Neutrophil (primary cell): Measurements from ENCODE around the gene SART1.

ENCODE experiments used
- H3K27ac ChIP-seq: fragments of 200-600 bp; sonication (generic); 2 replicates; pipeline ENCODE4 v1.5.1; 2016; ENCODE audit warnings: mild to moderate bottlenecking, moderate library complexity
- H3K27me3 ChIP-seq: fragments of 200-600 bp; sonication (generic); 2 replicates; pipeline ENCODE4 v1.6.0; 2016; ENCODE audit warnings: mild to moderate bottlenecking
- H3K36me3 ChIP-seq: fragments of 200-600 bp; sonication (generic); 2 replicates; pipeline ENCODE4 v1.5.1; 2017
- H3K4me1 ChIP-seq, 2 experiments: fragments of 200-600 bp in 1 of 2; sonication (generic) in 1 of 2; 1 replicate in 1 of 2; 2 replicates in 1 of 2; pipeline versions ENCODE4 v1.5.1 to v1.6.1; 2013 to 2016; ENCODE audit warnings: low read depth in 1 of 2, low read length in 1 of 2, mild to moderate bottlenecking in 1 of 2, moderate library complexity in 1 of 2; ENCODE audit not compliant: control insufficient read depth in 1 of 2, insufficient read depth in 1 of 2
- H3K4me3 ChIP-seq, 2 experiments: fragments of 200-600 bp in 1 of 2; sonication (generic) in 1 of 2; 1 replicate in 1 of 2; 2 replicates in 1 of 2; pipeline ENCODE4 v1.5.1; 2013 to 2016; ENCODE audit warnings: low read depth in 1 of 2, low read length in 1 of 2, mild to moderate bottlenecking in 1 of 2, moderate library complexity in 1 of 2
- H3K9me3 ChIP-seq: fragments of 200-600 bp; sonication (generic); 2 replicates; pipeline ENCODE4 v1.5.1; 2016
- TF ChIP-seq, protein P1 (sequence below): fragments of 200-600 bp; sonication (generic); IDR thresholded peaks from 2 replicates; pipeline ENCODE4 v1.5.1; 2016; ENCODE audit warnings: antibody characterized with exemption

SART1 gene

GRCh38 chr11:65967329-65967934, 5.9 kb downstream of the SART1 start:
- Histone ChIP-seq H3K9me3 (no peaks in the 10 kb centered on the region), H3K27ac (no peak overlapping the region), H3K36me3 (peaks cover 49% of the 10 kb centered on the region), H3K4me3 (no peak overlapping the region), H3K27me3 (no peaks in the 10 kb centered on the region), H3K4me1 (peaks cover 37 to 45% of the 10 kb centered on the region in 2 experiments)
- TF ChIP-seq, protein P1, sequence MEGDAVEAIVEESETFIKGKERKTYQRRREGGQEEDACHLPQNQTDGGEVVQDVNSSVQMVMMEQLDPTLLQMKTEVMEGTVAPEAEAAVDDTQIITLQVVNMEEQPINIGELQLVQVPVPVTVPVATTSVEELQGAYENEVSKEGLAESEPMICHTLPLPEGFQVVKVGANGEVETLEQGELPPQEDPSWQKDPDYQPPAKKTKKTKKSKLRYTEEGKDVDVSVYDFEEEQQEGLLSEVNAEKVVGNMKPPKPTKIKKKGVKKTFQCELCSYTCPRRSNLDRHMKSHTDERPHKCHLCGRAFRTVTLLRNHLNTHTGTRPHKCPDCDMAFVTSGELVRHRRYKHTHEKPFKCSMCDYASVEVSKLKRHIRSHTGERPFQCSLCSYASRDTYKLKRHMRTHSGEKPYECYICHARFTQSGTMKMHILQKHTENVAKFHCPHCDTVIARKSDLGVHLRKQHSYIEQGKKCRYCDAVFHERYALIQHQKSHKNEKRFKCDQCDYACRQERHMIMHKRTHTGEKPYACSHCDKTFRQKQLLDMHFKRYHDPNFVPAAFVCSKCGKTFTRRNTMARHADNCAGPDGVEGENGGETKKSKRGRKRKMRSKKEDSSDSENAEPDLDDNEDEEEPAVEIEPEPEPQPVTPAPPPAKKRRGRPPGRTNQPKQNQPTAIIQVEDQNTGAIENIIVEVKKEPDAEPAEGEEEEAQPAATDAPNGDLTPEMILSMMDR, result no peak

DNA sequence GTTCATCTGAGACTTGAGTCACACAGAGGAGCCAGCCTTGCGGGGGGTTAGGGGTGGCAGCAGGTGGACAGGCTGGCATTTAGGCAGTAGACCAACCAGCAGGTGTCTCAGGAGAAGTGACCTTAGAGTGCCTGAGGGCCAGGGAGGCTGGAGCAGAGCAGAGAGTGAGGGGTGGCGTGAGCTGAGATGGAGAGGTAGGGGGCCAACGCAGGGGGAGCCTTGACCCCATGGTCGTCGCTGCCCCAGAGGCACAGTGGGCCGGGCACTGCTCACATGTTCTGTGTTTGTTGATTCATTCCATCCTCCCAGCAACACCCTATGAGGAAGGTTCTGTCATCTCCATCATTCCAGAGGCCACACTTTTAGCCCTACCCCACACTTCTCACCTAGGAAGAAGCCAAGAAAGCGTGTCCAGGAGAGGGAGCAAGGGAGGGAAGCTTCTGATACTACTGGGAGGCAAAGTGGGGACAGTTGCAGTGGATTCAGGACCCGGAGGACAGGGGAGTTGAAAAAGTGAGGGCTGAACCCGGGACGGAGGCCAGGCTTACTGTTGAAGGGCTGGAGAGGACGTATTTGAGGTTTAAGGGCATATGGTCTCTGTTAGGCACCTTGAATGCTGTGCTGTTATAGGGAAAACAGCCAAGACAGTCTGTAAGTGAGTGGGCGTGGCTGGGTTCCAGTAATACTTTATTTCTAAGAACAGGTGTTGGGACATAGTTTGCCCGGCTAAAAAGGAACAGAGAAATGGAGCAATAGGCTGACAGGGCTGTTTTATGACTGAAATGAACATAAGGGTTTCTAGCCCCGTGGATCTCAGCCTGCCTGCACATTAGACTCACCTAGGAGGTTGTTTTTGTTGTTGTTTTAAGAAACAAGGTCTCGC, 7.3 kb downstream of the SART1 start:
- peaks cover 26 to 31% of the 10 kb centered on the region in 2 experiments for H3K4me1 ChIP-seq
- no peaks in the 10 kb centered on the region for H3K9me3 ChIP-seq
- H3K36me3 ChIP-seq, result peaks cover 54% of the 10 kb centered on the region
- H3K27me3 ChIP-seq, result no peaks in the 10 kb centered on the region
- TF ChIP-seq, protein P1, result no peak
- H3K4me3 ChIP-seq, result peak overlapping the region; percentile 28 to 47
- H3K27ac ChIP-seq, result peak overlapping the region; percentile 80

- H3K4me1 ChIP-seq, result peaks cover 26 to 27% of the 10 kb centered on the region in 2 experiments
Observed at GRCh38 chr11:65972116-65972515, 10.6 kb downstream of the SART1 start.

DNA sequence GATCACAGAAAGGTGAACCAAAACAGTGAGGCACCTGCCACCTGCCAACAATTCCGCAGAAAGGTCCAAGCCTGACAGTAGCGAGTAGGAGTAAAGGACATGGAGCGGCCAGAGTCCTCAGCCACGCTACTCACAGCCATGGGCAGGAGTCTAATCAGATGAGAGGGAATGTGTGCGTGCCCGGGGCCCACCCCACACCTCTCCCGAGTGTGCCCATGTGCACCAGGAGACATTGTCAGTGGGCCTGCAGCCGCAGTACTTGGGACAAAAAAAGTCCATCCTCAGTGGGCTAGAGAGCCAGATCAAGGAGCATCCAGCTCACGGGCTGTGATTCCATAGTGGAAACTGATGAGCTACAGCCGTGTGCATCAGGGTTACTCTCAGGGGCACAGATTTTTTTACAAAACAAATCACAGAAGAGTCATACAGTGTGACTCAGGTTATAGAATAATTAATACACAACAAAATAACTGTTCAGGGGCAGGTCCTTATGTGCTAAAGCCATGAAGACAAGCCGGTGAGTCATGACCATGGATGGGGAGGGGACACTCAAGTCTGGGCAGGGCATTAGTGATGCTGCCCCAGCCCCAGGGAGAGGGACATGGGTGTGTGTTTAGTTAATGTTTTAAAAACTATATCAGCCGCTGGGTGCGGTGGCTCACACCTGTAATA, 12.0 kb downstream of the SART1 start:
- Histone ChIP-seq H3K27me3 (no peaks in the 10 kb centered on the region), H3K36me3 (peaks cover 39% of the 10 kb centered on the region), H3K27ac (no peak overlapping the region), H3K4me3 (no peak overlapping the region), H3K9me3 (no peaks in the 10 kb centered on the region), H3K4me1 (peaks cover 21% of the 10 kb centered on the region in 2 experiments)
- TF ChIP-seq, protein P1, result no peak

More at GRCh38 chr11:65972116-65972515, 10.6 kb downstream of the SART1 start:
- Histone ChIP-seq H3K4me3 (no peak overlapping the region), H3K9me3 (no peaks in the 10 kb centered on the region), H3K36me3 (peaks cover 39% of the 10 kb centered on the region), H3K27ac (peak overlapping the region; percentile 13), H3K27me3 (no peaks in the 10 kb centered on the region)
- TF ChIP-seq, protein P1, result no peak

DNA sequence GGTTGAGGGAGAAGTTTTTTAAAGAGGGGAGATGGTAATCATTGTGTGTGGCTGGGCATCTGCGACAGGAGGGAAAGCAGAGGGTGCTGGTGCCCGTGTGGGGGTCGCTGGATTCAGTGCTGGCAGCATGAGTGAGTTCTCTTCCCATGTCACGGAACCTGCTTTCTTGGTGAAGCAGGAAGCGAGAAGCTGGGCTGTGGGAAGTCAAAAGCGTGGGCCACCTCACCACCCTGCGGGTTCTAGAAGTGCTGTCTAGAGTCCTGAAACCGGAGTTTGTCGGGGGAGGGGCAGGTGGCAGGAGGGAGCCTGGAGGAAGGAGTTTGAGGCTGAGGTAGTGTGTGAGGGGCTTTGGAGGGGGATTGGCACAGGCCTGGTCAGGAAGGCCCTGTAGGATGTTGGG, 14.2 kb downstream of the SART1 start:
- no peak overlapping the region for H3K27ac ChIP-seq
- no peaks in the 10 kb centered on the region for H3K4me1 ChIP-seq
- TF ChIP-seq, protein P1, result no peak
- H3K36me3 ChIP-seq, result peaks cover 54% of the 10 kb centered on the region
- no peak overlapping the region for H3K4me3 ChIP-seq
- H3K9me3 ChIP-seq, result no peaks in the 10 kb centered on the region
- H3K27me3 ChIP-seq, result no peaks in the 10 kb centered on the region
